K562 (cell line): Measurements from ENCODE around the gene SART3. TPM values are rescaled to one million over a fixed set of nuclear protein-coding genes. Genes with fewer than 3 reads are reported as not detected.

Experiments
- ATAC-seq: fragments of 200-7000 bp; cut with Tn5 transposase; 3 replicates; pipeline ENCODE4 v1.9.1; 2020; ENCODE audit warnings: moderate library complexity
- BruUV-seq: library from RNA; stranded (reverse); fragments of 400-500 nt; replicated peaks from 2 replicates; lab custom pipeline; 2021; lab: Mats Ljungman, UMichigan
- CTCF ChIA-PET: fragments of 300-600 bp; formaldehyde crosslinking; extraction: SDS; loops from one replicate; lab custom pipeline; 2021; ENCODE audit warnings: low intra/inter-chr PET ratio; lab: Yijun Ruan, JAX
- POLR2A ChIA-PET: fragments of 300-600, 350-650 bp; sonication (Branson Sonifier 250); formaldehyde crosslinking; extraction: SDS; loops from one replicate; lab custom pipeline; 2021; ENCODE audit warnings: antibody characterized with exemption, inconsistent platforms; lab: Yijun Ruan, JAX
- DNase-seq, 4 experiments: peaks; one replicate each; pipeline versions ENCODE4 v3.0.0 to v3.0.0-alpha.2; 2011 to 2018; ENCODE audit warnings: low spot score in 3 of 4, mixed read lengths in 3 of 4; ENCODE audit errors: extremely low read depth in 1 of 4
- FAIRE-seq: peaks from 2 replicates; lab custom pipeline; 2011; peaks lifted over from hg19 to GRCh38; lab: Jason Lieb, UNC
- H2AFZ ChIP-seq: 2 replicates; pipeline ENCODE4 v1.6.0; 2011; ENCODE audit warnings: low read depth, low read length, control low read depth, inconsistent platforms
- H3K27ac ChIP-seq: fragments of 200-600 bp; 3 replicates; pipeline ENCODE4 v1.8.0; 2011; ENCODE audit warnings: low read depth, mild to moderate bottlenecking, control low read depth, inconsistent platforms, low read length, moderate library complexity, mixed read lengths; ENCODE audit errors: extremely low read depth
- H3K27me3 ChIP-seq, 2 experiments: fragments of 300-600 bp in 1 of 2; 2 replicates in 1 of 2; 3 replicates in 1 of 2; pipeline versions ENCODE4 v1.6.0 to v1.8.0; 2011; ENCODE audit warnings: inconsistent platforms in 2 of 2, low read length in 2 of 2, mild to moderate bottlenecking in 1 of 2, mixed read lengths in 1 of 2, moderate library complexity in 1 of 2; ENCODE audit not compliant: control insufficient read depth in 2 of 2, insufficient read depth in 2 of 2
- H3K36me3 ChIP-seq: fragments of 300-600 bp; 3 replicates; pipeline ENCODE4 v1.8.0; 2011; ENCODE audit warnings: mild to moderate bottlenecking, low read length, inconsistent platforms; ENCODE audit not compliant: control insufficient read depth, insufficient read depth
- H3K4me1 ChIP-seq, 2 experiments: fragments of 200-600 bp in 1 of 2; replicated peaks in 1 of 2; 2 replicates in 1 of 2; 3 replicates in 1 of 2; pipeline versions ENCODE4 v1.5.1 to v1.8.0; 2011; ENCODE audit warnings: inconsistent platforms in 2 of 2, low read length in 2 of 2, mild to moderate bottlenecking in 1 of 2, mixed read lengths in 1 of 2, moderate library complexity in 1 of 2; ENCODE audit not compliant: control insufficient read depth in 2 of 2, insufficient read depth in 2 of 2
- H3K4me2 ChIP-seq: 2 replicates; pipeline ENCODE4 v1.6.1; 2011; ENCODE audit warnings: low read length, control low read depth, inconsistent platforms, mixed read lengths; ENCODE audit not compliant: insufficient read depth
- H3K4me3 ChIP-seq: fragments of 200-600 bp; sonication (generic), shearing (Covaris generic); 2 replicates; pipeline ENCODE4 v1.5.1; 2016; ENCODE audit warnings: control low read depth, inconsistent platforms
- H3K79me2 ChIP-seq: fragments of 200-600 bp; 3 replicates; pipeline ENCODE4 v1.8.0; 2011; ENCODE audit warnings: low read length, inconsistent platforms; ENCODE audit not compliant: control insufficient read depth, insufficient read depth
- H3K9ac ChIP-seq, 2 experiments: 2 replicates each; pipeline versions ENCODE4 v1.6.0 to v1.6.1; 2011; ENCODE audit warnings: low read depth in 2 of 2, low read length in 2 of 2, control low read depth in 1 of 2, inconsistent platforms in 1 of 2, mild to moderate bottlenecking in 1 of 2, mixed read lengths in 1 of 2; ENCODE audit not compliant: insufficient read depth in 1 of 2
- H3K9me1 ChIP-seq: one replicate; pipeline ENCODE4 v1.6.0; 2011; ENCODE audit warnings: inconsistent platforms, mild to moderate bottlenecking, low read length, moderate library complexity; ENCODE audit not compliant: control insufficient read depth, insufficient read depth
- H3K9me3 ChIP-seq: replicated peaks from 2 replicates; pipeline ENCODE4 v1.5.1; 2011; ENCODE audit warnings: low read depth, low read length, inconsistent platforms; ENCODE audit not compliant: control insufficient read depth, insufficient read depth
- H4K20me1 ChIP-seq: replicated peaks from 2 replicates; pipeline ENCODE4 v1.6.1; 2011; ENCODE audit warnings: low read length, inconsistent platforms, mixed read lengths; ENCODE audit not compliant: control insufficient read depth, insufficient read depth
- HNRNPUL1 ChIP-seq: fragments of 200-400 bp; formaldehyde crosslinking; IDR thresholded peaks from 2 replicates; pipeline ENCODE4 v1.6.1; 2017; ENCODE audit warnings: low read length
- MCM5 ChIP-seq: fragments of 450-650 bp; IDR thresholded peaks from 2 replicates; pipeline ENCODE4 v1.6.1; 2016; ENCODE audit warnings: low read depth
- PHF8 ChIP-seq: fragments of 200-600 bp; sonication (generic); IDR thresholded peaks from 2 replicates; pipeline ENCODE4 v1.6.1; 2012; ENCODE audit warnings: mixed run types, mild to moderate bottlenecking, inconsistent platforms, low read length, moderate library complexity, borderline replicate concordance
- POLR2A ChIP-seq: fragments of 450-650 bp; conservative IDR thresholded peaks from 2 replicates; pipeline ENCODE4 v1.6.1; 2016
- TOE1 ChIP-seq, 2 experiments: fragments of 450-650 bp in 1 of 2; sonication (generic) in 1 of 2; formaldehyde crosslinking in 1 of 2; IDR thresholded peaks; 2 replicates each; pipeline versions ENCODE4 v1.7.1 to v1.8.0; 2016 to 2022; ENCODE audit warnings: borderline replicate concordance in 2 of 2, mild to moderate bottlenecking in 2 of 2, antibody characterized with exemption in 1 of 2, inconsistent platforms in 1 of 2, low read depth in 1 of 2, missing genetic modification reagents in 1 of 2, moderate library complexity in 1 of 2
- ZNF134 ChIP-seq: fragments of 250-450 bp; sonication (Bioruptor Pico); conservative IDR thresholded peaks from 2 replicates; pipeline ENCODE4 v1.4.0; 2020
- ZNF146 ChIP-seq: IDR thresholded peaks from one replicate; pipeline ENCODE4 v1.6.1; 2018; ENCODE audit warnings: missing compliant biosample characterization; ENCODE audit not compliant: unreplicated experiment
- ZNF444 ChIP-seq: fragments of 250-450 bp; sonication (Bioruptor Pico); IDR thresholded peaks from 2 replicates; pipeline ENCODE4 v1.4.0; 2020; ENCODE audit warnings: mild to moderate bottlenecking, moderate library complexity
- WGBS: fragments of 100-300 bp; shearing (Covaris generic); methylation state at CpG from one replicate; pipeline ENCODE4 v1.1.6; 2016; ENCODE audit warnings: low coverage, mixed read lengths; ENCODE audit not compliant: insufficient coverage; ENCODE audit errors: missing lambda C conversion rate; 5-methylcytosine and 5-hydroxymethylcytosine counted together
- in situ Hi-C: fragments of 300-500 bp; cut with MboI; formaldehyde crosslinking; loops from 4 replicates; pipeline ENCODE4 v1.15.0; 2018; ENCODE audit warnings: inconsistent platforms, mixed read lengths
- intact Hi-C: fragments of 100-400 bp; cut with micrococcal nuclease; formaldehyde crosslinking; loops from 2 replicates; pipeline ENCODE4 v1.14.2; 2022
- polyA plus RNA-seq, 8 experiments: library from polyadenylated mRNA; depleted of rRNA in 4 of 8; stranded (reverse) in 5 of 8; unstranded in 3 of 8; fragments of >200 nt; fragmentation: Nextera tagmentation in 2 of 8; fragmentation: Illumina TruSeq in 1 of 8; extraction: Ambion mirVana in 2 of 8; extraction: Trizol in 1 of 8; gene quantifications; 2 replicates each; pipeline versions ENCODE4 v1.2.1 to v1.2.3, GENCODE V29; 2011 to 2014; ENCODE audit warnings: inconsistent platforms in 1 of 8, missing spikeins in 1 of 8
- total RNA-seq, 7 experiments: library from RNA; depleted of rRNA in 6 of 7; stranded (reverse); fragments of >200 nt in 6 of 7; fragmentation: Illumina TruSeq in 2 of 7; extraction: Trizol in 2 of 7; gene quantifications; 2 replicates each; pipeline versions ENCODE4 v1.2.1 to v1.2.3, GENCODE V29; 2011 to 2021; ENCODE audit warnings: low replicate concordance in 1 of 7
- TF ChIP-seq, protein P1 (sequence below): IDR thresholded peaks from 2 replicates; pipeline ENCODE4 v1.6.1; 2011; ENCODE audit warnings: borderline replicate concordance, low read depth, mild to moderate bottlenecking, moderate library complexity, low read length; ENCODE audit not compliant: insufficient read depth, poor library complexity, severe bottlenecking
- TF ChIP-seq, protein P2 (sequence below): fragments of 250-450 bp; sonication (Bioruptor Pico); IDR thresholded peaks from 2 replicates; pipeline ENCODE4 v1.4.0; 2020; ENCODE audit warnings: mild to moderate bottlenecking, moderate library complexity
- TF ChIP-seq, protein P3 (sequence below): fragments of 200-800 bp; sonication (Bioruptor generic); IDR thresholded peaks from 2 replicates; pipeline ENCODE4 v1.6.1; 2017; ENCODE audit warnings: missing genetic modification characterization, missing compliant biosample characterization
- TF ChIP-seq, protein P4 (sequence below), 2 experiments: fragments of 200-800 bp in 1 of 2; sonication (Bioruptor generic) in 1 of 2; sonication (generic) in 1 of 2; formaldehyde crosslinking in 1 of 2; IDR thresholded peaks in 1 of 2; conservative IDR thresholded peaks in 1 of 2; 2 replicates each; pipeline versions ENCODE4 v1.5.0 to v1.6.1; 2016 to 2020; ENCODE audit warnings: missing compliant biosample characterization in 1 of 2, missing genetic modification characterization in 1 of 2, missing genetic modification reagents in 1 of 2

Gene SART3
- total and polyA plus RNA-seq, 9 of the 15 experiments (the other 6 are each of a cell fraction or from before 2014, with no cell fraction given) = 8.9 to 167 (median 56.7) TPM

DNA sequence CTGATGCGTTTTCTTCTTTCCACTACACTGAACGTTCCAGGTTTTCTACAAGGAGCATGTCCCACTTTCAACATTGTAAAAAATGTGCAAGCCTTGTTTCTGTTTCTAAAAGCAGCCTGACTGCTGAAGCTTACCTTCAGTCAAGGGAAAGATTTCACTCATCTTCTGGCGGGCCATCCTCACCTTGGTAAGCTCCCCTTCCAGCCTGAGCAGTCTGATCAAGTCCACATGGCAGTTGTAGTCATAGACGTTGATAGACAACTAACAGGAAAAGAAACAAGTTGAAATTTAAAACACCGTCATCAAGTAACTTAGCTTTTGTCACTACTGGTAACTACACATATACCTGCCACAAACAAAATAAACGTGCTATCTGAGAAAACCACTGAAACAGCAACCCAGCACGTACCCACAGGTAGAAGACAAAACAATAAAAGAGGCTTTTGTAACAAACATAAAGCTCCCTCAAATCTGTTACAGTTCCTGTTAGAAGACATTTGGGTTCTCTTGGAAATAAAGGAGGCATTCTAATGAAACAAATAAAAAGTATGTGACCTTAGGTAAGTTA is 11.9 kb downstream of the SART3 start:
- Histone ChIP-seq H3K4me3 (no peak overlapping the region), H3K27me3 (no peaks in the 10 kb centered on the region), H2AFZ (no peak overlapping the region), H3K36me3 (peaks cover 82% of the 10 kb centered on the region), H3K9ac (no peak overlapping the region), H3K4me2 (no peak overlapping the region), H3K9me3 (no peaks in the 10 kb centered on the region), H4K20me1 (peaks cover 6% of the 10 kb centered on the region; the same call in 1 of the 2 replicates), H3K79me2 (peaks cover 67% of the 10 kb centered on the region), H3K27ac (no peak overlapping the region), H3K9me1 (peaks cover 3% of the 10 kb centered on the region), H3K4me1 (0 out of 5 replicates have a peak, but pooled peaks cover 0 to 2% of the 10 kb centered on the region in 2 experiments)
- ChIA-PET CTCF (no interaction called here), POLR2A (interaction anchor here (0.6 to 2.1 kb wide), 5 partner anchors 8 to 551 kb away, joined by 3 to 18 read pairs (median 6); partner anchors contain the start of genes ISCU and SART3)
- FAIRE-seq = no peak
- intact Hi-C loops (no loop called here), in situ Hi-C loops (no loop called here)
- no TSS peak for BruUV-seq
- WGBS = 75% methylated on average over 7 of the region's 7 CpGs
- ATAC-seq = no peak
- DNase-seq = no peak
- TF ChIP-seq TOE1 (IDR thresholded peaks at IDR 0.05; ENCODE audit: borderline replicate concordance) = no peak
- no peak for TF ChIP-seq TOE1 (CRISPR knock-in tag; IDR thresholded peaks at IDR 0.05; ENCODE audit: borderline replicate concordance, low read depth)
- TF ChIP-seq, protein P1, sequence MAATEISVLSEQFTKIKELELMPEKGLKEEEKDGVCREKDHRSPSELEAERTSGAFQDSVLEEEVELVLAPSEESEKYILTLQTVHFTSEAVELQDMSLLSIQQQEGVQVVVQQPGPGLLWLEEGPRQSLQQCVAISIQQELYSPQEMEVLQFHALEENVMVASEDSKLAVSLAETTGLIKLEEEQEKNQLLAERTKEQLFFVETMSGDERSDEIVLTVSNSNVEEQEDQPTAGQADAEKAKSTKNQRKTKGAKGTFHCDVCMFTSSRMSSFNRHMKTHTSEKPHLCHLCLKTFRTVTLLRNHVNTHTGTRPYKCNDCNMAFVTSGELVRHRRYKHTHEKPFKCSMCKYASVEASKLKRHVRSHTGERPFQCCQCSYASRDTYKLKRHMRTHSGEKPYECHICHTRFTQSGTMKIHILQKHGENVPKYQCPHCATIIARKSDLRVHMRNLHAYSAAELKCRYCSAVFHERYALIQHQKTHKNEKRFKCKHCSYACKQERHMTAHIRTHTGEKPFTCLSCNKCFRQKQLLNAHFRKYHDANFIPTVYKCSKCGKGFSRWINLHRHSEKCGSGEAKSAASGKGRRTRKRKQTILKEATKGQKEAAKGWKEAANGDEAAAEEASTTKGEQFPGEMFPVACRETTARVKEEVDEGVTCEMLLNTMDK = no peak
- TF ChIP-seq HNRNPUL1 = no peak
- TF ChIP-seq ZNF146 (CRISPR knock-in tag) = no peak
- TF ChIP-seq, protein P2, sequence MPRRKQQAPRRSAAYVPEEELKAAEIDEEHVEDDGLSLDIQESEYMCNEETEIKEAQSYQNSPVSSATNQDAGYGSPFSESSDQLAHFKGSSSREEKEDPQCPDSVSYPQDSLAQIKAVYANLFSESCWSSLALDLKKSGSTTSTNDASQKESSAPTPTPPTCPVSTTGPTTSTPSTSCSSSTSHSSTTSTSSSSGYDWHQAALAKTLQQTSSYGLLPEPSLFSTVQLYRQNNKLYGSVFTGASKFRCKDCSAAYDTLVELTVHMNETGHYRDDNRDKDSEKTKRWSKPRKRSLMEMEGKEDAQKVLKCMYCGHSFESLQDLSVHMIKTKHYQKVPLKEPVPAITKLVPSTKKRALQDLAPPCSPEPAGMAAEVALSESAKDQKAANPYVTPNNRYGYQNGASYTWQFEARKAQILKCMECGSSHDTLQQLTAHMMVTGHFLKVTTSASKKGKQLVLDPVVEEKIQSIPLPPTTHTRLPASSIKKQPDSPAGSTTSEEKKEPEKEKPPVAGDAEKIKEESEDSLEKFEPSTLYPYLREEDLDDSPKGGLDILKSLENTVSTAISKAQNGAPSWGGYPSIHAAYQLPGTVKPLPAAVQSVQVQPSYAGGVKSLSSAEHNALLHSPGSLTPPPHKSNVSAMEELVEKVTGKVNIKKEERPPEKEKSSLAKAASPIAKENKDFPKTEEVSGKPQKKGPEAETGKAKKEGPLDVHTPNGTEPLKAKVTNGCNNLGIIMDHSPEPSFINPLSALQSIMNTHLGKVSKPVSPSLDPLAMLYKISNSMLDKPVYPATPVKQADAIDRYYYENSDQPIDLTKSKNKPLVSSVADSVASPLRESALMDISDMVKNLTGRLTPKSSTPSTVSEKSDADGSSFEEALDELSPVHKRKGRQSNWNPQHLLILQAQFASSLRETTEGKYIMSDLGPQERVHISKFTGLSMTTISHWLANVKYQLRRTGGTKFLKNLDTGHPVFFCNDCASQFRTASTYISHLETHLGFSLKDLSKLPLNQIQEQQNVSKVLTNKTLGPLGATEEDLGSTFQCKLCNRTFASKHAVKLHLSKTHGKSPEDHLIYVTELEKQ (CRISPR knock-in tag) = no peak
- no peak for TF ChIP-seq MCM5
- no peak for TF ChIP-seq ZNF134 (CRISPR knock-in tag)
- no peak for TF ChIP-seq PHF8
- TF ChIP-seq POLR2A = no peak
- no peak for TF ChIP-seq ZNF444 (CRISPR knock-in tag)
- TF ChIP-seq, protein P3, sequence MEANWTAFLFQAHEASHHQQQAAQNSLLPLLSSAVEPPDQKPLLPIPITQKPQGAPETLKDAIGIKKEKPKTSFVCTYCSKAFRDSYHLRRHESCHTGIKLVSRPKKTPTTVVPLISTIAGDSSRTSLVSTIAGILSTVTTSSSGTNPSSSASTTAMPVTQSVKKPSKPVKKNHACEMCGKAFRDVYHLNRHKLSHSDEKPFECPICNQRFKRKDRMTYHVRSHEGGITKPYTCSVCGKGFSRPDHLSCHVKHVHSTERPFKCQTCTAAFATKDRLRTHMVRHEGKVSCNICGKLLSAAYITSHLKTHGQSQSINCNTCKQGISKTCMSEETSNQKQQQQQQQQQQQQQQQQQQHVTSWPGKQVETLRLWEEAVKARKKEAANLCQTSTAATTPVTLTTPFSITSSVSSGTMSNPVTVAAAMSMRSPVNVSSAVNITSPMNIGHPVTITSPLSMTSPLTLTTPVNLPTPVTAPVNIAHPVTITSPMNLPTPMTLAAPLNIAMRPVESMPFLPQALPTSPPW (CRISPR knock-in tag) = no peak
- TF ChIP-seq, protein P4, sequence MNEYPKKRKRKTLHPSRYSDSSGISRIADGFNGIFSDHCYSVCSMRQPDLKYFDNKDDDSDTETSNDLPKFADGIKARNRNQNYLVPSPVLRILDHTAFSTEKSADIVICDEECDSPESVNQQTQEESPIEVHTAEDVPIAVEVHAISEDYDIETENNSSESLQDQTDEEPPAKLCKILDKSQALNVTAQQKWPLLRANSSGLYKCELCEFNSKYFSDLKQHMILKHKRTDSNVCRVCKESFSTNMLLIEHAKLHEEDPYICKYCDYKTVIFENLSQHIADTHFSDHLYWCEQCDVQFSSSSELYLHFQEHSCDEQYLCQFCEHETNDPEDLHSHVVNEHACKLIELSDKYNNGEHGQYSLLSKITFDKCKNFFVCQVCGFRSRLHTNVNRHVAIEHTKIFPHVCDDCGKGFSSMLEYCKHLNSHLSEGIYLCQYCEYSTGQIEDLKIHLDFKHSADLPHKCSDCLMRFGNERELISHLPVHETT (CRISPR knock-in tag; conservative IDR thresholded peaks at IDR 0.05 in 1 of 2, IDR thresholded peaks at IDR 0.05 in 1 of 2) = no peak
